ENCODE results near the gene ST6GALNAC3.
A peak's percentile ranks its signal among the peaks of the same experiment; 100 is the strongest.

The ST6GALNAC3 gene

GRCh38 chr1:76256289-76257223 is 182.0 kb downstream of the ST6GALNAC3 start:
- DNase-seq: no peak

GRCh38 chr1:76257823-76258222 is 183.3 kb downstream of the ST6GALNAC3 start:
- DNase-seq: no peak

- DNase-seq: no peak
Measured at GRCh38 chr1:76259270-76259669, 184.7 kb downstream of the ST6GALNAC3 start.

- DNase-seq: no peak
Measured at GRCh38 chr1:76260279-76260678, 185.7 kb downstream of the ST6GALNAC3 start.

GRCh38 chr1:76262601-76263000 is 188.1 kb downstream of the ST6GALNAC3 start:
- DNase-seq: no peak

- DNase-seq: no peak
Measured at GRCh38 chr1:76264642-76265041, 190.1 kb downstream of the ST6GALNAC3 start.

- DNase-seq: no peak
Measured at GRCh38 chr1:76266762-76267161, 192.2 kb downstream of the ST6GALNAC3 start.

GRCh38 chr1:76267631-76268030 is 193.1 kb downstream of the ST6GALNAC3 start:
- peak; percentile 54 for DNase-seq

GRCh38 chr1:76268341-76268740 is 193.8 kb downstream of the ST6GALNAC3 start:
- DNase-seq: no peak

GRCh38 chr1:76269155-76269554 is 194.6 kb downstream of the ST6GALNAC3 start:
- DNase-seq: peak; percentile 57

- no peak for DNase-seq
Measured at GRCh38 chr1:76274302-76274701, 199.8 kb downstream of the ST6GALNAC3 start.

- no peak for DNase-seq
Measured at GRCh38 chr1:76274718-76275117, 200.2 kb downstream of the ST6GALNAC3 start.

GRCh38 chr1:76278711-76279100 is 204.2 kb downstream of the ST6GALNAC3 start:
- no peak for DNase-seq

GRCh38 chr1:76279101-76279748 is 204.7 kb downstream of the ST6GALNAC3 start:
- no peak for DNase-seq

- DNase-seq: no peak
Measured at GRCh38 chr1:76281306-76281705, 206.8 kb downstream of the ST6GALNAC3 start.

GRCh38 chr1:76284842-76285241 is 210.3 kb downstream of the ST6GALNAC3 start:
- no peak for DNase-seq

- no peak for DNase-seq
Measured at GRCh38 chr1:76285578-76286135, 211.1 kb downstream of the ST6GALNAC3 start.

- peak; percentile 39 for DNase-seq
Measured at GRCh38 chr1:76287917-76288316, 213.4 kb downstream of the ST6GALNAC3 start.

GRCh38 chr1:76288758-76289483 is 214.4 kb downstream of the ST6GALNAC3 start:
- no peak for DNase-seq

GRCh38 chr1:76289692-76290091 is 215.1 kb downstream of the ST6GALNAC3 start:
- no peak for DNase-seq

- DNase-seq: no peak
Measured at GRCh38 chr1:76290271-76290670, 215.7 kb downstream of the ST6GALNAC3 start.

- no peak for DNase-seq
Measured at GRCh38 chr1:76291191-76291590, 216.6 kb downstream of the ST6GALNAC3 start.

- DNase-seq: no peak
Measured at GRCh38 chr1:76291737-76292136, 217.2 kb downstream of the ST6GALNAC3 start.
